Mesendoderm (in vitro differentiated cells): Measurements from ENCODE around the gene PLAAT2.
"Not testable (repeated sequence)": the region's sequence is repeated elsewhere in the genome, so short reads cannot be mapped to it uniquely, and the experiment has no call there.

ENCODE experiments used
- DNase-seq: peaks from one replicate; pipeline ENCODE4 v3.0.0; 2013
- H2AK5ac ChIP-seq: 2 replicates; pipeline ENCODE4 v1.6.1; 2013; ENCODE audit warnings: low read length, inconsistent platforms
- H2BK120ac ChIP-seq: 2 replicates; pipeline ENCODE4 v1.6.1; 2013; ENCODE audit warnings: low read depth, mild to moderate bottlenecking, low read length, moderate library complexity, mixed read lengths
- H2BK15ac ChIP-seq: replicated peaks from 2 replicates; pipeline ENCODE4 v1.6.1; 2013; ENCODE audit warnings: low read depth, mild to moderate bottlenecking, moderate library complexity
- H2BK5ac ChIP-seq: 2 replicates; pipeline ENCODE4 v1.6.1; 2013; ENCODE audit warnings: low read length, inconsistent platforms
- H3K18ac ChIP-seq: 2 replicates; pipeline ENCODE4 v1.6.1; 2013; ENCODE audit warnings: mild to moderate bottlenecking, low read length, mixed read lengths
- H3K23ac ChIP-seq: one replicate; pipeline ENCODE4 v1.6.1; 2013; ENCODE audit warnings: low read length
- H3K27ac ChIP-seq: 2 replicates; pipeline ENCODE4 v1.5.1; 2013; ENCODE audit warnings: low read depth, mild to moderate bottlenecking, inconsistent platforms, low read length, moderate library complexity
- H3K27me3 ChIP-seq: 2 replicates; pipeline ENCODE4 v1.6.1; 2013; ENCODE audit warnings: low read length, control low read depth, mild to moderate bottlenecking, inconsistent platforms; ENCODE audit not compliant: insufficient read depth, poor library complexity
- H3K36me3 ChIP-seq: 2 replicates; pipeline ENCODE4 v1.6.1; 2013; ENCODE audit warnings: low read length, inconsistent platforms; ENCODE audit not compliant: control insufficient read depth, insufficient read depth
- H3K4ac ChIP-seq: one replicate; pipeline ENCODE4 v1.6.1; 2013; ENCODE audit warnings: low read depth, mild to moderate bottlenecking, low read length, moderate library complexity
- H3K4me1 ChIP-seq: 2 replicates; pipeline ENCODE4 v1.6.1; 2013; ENCODE audit warnings: low read depth, low read length, inconsistent platforms; ENCODE audit not compliant: control insufficient read depth
- H3K4me2 ChIP-seq: 2 replicates; pipeline ENCODE4 v1.6.1; 2013; ENCODE audit warnings: low read length
- H3K4me3 ChIP-seq: 2 replicates; pipeline ENCODE4 v1.5.1; 2013; ENCODE audit warnings: mild to moderate bottlenecking, low read length
- H3K56ac ChIP-seq: one replicate; pipeline ENCODE4 v1.6.1; 2013; ENCODE audit warnings: low read length
- H3K79me1 ChIP-seq: 2 replicates; pipeline ENCODE4 v1.6.1; 2013; ENCODE audit warnings: low read length, inconsistent platforms
- H3K79me2 ChIP-seq: 2 replicates; pipeline ENCODE4 v1.6.1; 2013; ENCODE audit warnings: mild to moderate bottlenecking, low read length; ENCODE audit not compliant: control insufficient read depth, insufficient read depth
- H3K9ac ChIP-seq: 2 replicates; pipeline ENCODE4 v1.6.1; 2013; ENCODE audit warnings: low read length, inconsistent platforms
- H4K5ac ChIP-seq: one replicate; pipeline ENCODE4 v1.6.1; 2013; ENCODE audit warnings: low read length
- H4K8ac ChIP-seq: one replicate; pipeline ENCODE4 v1.6.1; 2013; ENCODE audit warnings: low read depth, mild to moderate bottlenecking, control low read depth, low read length, moderate library complexity
- WGBS: extraction: QIAGEN DNeasy Blood & Tissue Kit; methylation state at CpG from one replicate; pipeline ENCODE4 v1.1.7; 2013; ENCODE audit warnings: low lambda C conversion rate, missing lambda C conversion rate; ENCODE audit not compliant: insufficient coverage; ENCODE audit errors: extremely low coverage; 5-methylcytosine and 5-hydroxymethylcytosine counted together

PLAAT2 gene

DNA sequence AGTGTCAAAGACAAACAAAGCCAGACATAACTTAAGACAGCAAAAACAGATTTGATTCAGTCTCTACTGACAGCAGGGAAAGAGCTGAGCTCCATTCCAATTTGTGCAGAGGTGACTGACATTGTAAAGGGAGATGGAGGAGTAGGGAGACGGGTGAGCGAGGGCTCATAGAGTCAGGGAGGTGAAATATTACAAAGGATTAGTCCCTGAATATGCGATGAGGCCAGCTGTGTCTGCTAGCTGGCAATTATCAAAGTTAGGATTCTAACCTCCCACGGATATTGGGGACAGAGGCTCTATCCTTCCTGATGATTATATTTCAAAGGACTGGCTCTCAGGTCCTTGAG, 8.3 kb downstream of the PLAAT2 start:
- no peak overlapping the region for H2BK120ac ChIP-seq
- H2AK5ac ChIP-seq, result no peak overlapping the region
- no peak for DNase-seq
- H3K18ac ChIP-seq, result no peak overlapping the region
- H3K56ac ChIP-seq, result no peak overlapping the region
- WGBS, result no CpG with 5 or more reads among the region's 4 CpGs
- no peak overlapping the region for H4K8ac ChIP-seq
- no peak overlapping the region for H3K9ac ChIP-seq
- H2BK15ac ChIP-seq, result no peak overlapping the region
- H3K4me3 ChIP-seq, result no peak overlapping the region
- H3K27ac ChIP-seq, result no peak overlapping the region
- H3K27me3 ChIP-seq, result no peaks in the 10 kb centered on the region
- H2BK5ac ChIP-seq, result no peak overlapping the region
- H4K5ac ChIP-seq, result no peak overlapping the region
- no peaks in the 10 kb centered on the region for H3K79me1 ChIP-seq
- no peak overlapping the region for H3K4me2 ChIP-seq
- H3K36me3 ChIP-seq, result no peaks in the 10 kb centered on the region
- H3K79me2 ChIP-seq, result no peaks in the 10 kb centered on the region
- no peak overlapping the region for H3K4ac ChIP-seq
- H3K23ac ChIP-seq, result no peak overlapping the region
- no peaks in the 10 kb centered on the region for H3K4me1 ChIP-seq

DNA sequence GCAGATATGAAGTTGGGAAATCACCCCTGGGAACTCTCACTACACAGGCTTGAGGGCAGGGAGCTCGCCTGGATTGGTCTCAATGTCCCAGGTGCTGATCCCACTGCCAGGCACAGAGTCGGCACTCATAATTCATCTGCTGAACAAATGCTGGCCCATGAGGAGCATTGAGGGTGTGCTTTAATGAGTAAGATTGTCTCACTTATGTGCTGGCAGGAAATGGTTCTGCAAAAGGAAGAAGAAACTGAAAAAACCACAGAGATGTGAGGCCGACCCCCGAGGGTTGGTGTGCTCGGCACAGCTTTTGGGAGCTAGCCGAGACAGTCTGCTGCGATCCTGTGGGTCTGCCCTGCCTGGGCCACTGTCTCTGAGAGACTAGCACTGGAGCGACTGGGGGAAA, 9.4 kb downstream of the PLAAT2 start:
- H3K79me1 ChIP-seq, result no peaks in the 10 kb centered on the region
- no peak overlapping the region for H3K23ac ChIP-seq
- H3K79me2 ChIP-seq, result no peaks in the 10 kb centered on the region
- H3K4me1 ChIP-seq, result no peaks in the 10 kb centered on the region
- H2BK120ac ChIP-seq, result no peak overlapping the region
- no peaks in the 10 kb centered on the region for H3K36me3 ChIP-seq
- H4K5ac ChIP-seq, result no peak overlapping the region
- no peak overlapping the region for H3K4me3 ChIP-seq
- H3K18ac ChIP-seq, result no peak overlapping the region
- H2BK5ac ChIP-seq, result no peak overlapping the region
- no peak overlapping the region for H2BK15ac ChIP-seq
- H3K27me3 ChIP-seq, result no peaks in the 10 kb centered on the region
- H2AK5ac ChIP-seq, result no peak overlapping the region
- H3K4me2 ChIP-seq, result no peak overlapping the region
- no peak overlapping the region for H3K27ac ChIP-seq
- H4K8ac ChIP-seq, result no peak overlapping the region
- WGBS, result no CpG with 5 or more reads among the region's 8 CpGs
- no peak overlapping the region for H3K56ac ChIP-seq
- H3K9ac ChIP-seq, result no peak overlapping the region
- no peak for DNase-seq
- no peak overlapping the region for H3K4ac ChIP-seq

DNA sequence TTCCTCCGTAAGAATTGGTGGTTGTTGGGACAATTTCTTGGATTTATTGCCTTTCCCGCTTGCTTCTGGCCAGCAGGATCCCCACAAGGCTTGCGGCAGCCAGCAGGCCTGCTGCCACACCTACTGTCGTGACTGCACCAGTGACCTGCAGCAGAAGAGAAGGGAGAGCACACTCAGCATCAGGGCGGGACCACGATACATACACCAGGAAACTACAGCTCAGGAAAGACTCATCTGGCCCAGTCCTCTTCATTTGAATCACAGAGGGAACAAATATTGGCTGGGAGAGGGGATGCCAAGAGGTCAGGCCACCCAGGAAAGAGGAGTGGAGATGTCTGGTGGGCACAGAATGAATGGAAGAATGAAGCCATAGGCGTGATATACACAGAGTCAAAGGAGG, 10.3 kb downstream of the PLAAT2 start:
- Histone ChIP-seq H3K56ac (no peak overlapping the region), H2AK5ac (no peak overlapping the region)
- no CpG with 5 or more reads among the region's 7 CpGs for WGBS

DNA sequence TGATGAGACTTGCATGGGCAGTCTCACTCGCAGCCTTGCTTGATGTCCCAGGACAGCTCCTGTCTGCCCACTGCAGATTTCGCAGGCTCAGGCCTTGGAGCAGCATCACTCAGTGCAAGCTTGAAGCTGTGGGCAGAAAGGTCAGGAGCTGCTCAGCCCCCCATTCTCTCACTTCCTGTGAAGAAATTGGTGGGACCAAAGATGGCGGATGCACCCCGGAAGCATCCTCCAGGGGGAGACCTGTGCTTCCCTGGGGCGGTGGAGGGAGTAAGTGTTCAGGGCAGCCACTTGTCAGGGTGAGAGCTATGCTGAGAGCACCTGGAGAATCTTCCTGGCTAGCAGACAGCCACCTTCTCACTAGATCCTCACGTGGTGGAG, 11.3 kb downstream of the PLAAT2 start:
- Histone ChIP-seq H3K79me2 (no peaks in the 10 kb centered on the region), H3K4ac (no peak overlapping the region), H3K27me3 (no peaks in the 10 kb centered on the region), H3K4me3 (no peak overlapping the region), H3K9ac (no peak overlapping the region), H3K4me2 (no peak overlapping the region), H3K79me1 (no peaks in the 10 kb centered on the region), H3K18ac (no peak overlapping the region), H2BK120ac (no peak overlapping the region), H3K56ac (no peak overlapping the region), H4K8ac (no peak overlapping the region), H3K4me1 (no peaks in the 10 kb centered on the region), H2BK5ac (no peak overlapping the region), H3K27ac (no peak overlapping the region), H3K23ac (no peak overlapping the region), H2BK15ac (no peak overlapping the region), H3K36me3 (no peaks in the 10 kb centered on the region), H4K5ac (no peak overlapping the region), H2AK5ac (no peak overlapping the region)
- no peak for DNase-seq
- no CpG with 5 or more reads among the region's 6 CpGs for WGBS

More for the DNA sequence above, 10.3 kb downstream of the PLAAT2 start:
- Histone ChIP-seq H4K5ac (no peak overlapping the region), H3K27me3 (no peaks in the 10 kb centered on the region), H2BK120ac (no peak overlapping the region), H4K8ac (no peak overlapping the region), H3K18ac (no peak overlapping the region), H3K36me3 (no peaks in the 10 kb centered on the region), H2BK15ac (no peak overlapping the region), H3K23ac (no peak overlapping the region), H3K27ac (no peak overlapping the region), H3K79me1 (no peaks in the 10 kb centered on the region), H3K4me2 (no peak overlapping the region), H3K9ac (no peak overlapping the region), H3K4me1 (no peaks in the 10 kb centered on the region), H2BK5ac (no peak overlapping the region), H3K79me2 (no peaks in the 10 kb centered on the region), H3K4ac (no peak overlapping the region), H3K4me3 (no peak overlapping the region)
- no peak for DNase-seq

DNA sequence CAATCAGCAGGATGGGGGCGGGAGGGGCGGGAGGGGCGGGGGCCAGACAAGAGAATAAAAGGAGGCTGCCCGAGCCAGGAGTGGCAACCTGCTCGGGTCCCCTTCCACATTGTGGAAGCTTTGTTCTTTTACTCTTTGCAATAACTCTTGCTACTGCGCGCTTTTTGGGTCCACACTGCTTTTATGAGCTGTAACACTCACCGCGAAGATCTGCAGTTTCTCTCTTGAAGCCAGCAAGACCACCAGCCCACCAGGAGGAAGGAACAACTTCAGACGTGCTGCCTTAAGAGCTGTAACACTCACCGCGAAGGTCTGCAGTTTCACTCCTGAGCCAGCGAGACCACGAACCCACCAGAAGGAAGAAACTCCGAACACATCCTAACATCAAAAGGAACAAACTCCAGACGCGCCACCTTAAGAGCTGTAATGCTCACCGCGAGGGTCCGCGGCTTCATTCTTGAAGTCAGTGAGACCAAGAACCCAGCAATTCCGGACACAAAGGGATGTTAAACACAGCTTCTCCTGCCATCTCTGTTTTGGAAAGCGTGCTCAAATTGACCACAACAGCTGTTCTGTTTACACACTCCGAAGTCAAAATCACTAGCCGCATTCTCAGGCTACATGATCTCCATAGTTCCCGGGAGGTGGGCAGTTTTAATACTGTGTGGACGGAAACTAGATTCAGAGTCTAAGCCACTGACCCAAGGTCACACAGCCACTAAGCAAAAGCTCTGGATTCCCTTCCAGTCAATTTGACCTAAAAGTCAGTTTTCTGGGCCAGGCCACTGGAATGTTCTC, 11.9 kb downstream of the PLAAT2 start:
- Histone ChIP-seq H3K4ac (no peak overlapping the region), H2BK15ac (no peak overlapping the region), H2BK5ac (no peak overlapping the region), H3K4me3 (no peak overlapping the region), H3K79me2 (no peaks in the 10 kb centered on the region), H3K4me2 (no peak overlapping the region), H2AK5ac (no peak overlapping the region), H3K27ac (no peak overlapping the region), H3K36me3 (no peaks in the 10 kb centered on the region), H4K8ac (no peak overlapping the region), H3K79me1 (no peaks in the 10 kb centered on the region), H2BK120ac (no peak overlapping the region), H3K9ac (no peak overlapping the region), H4K5ac (no peak overlapping the region), H3K4me1 (no peaks in the 10 kb centered on the region), H3K18ac (no peak overlapping the region), H3K23ac (no peak overlapping the region), H3K27me3 (no peaks in the 10 kb centered on the region), H3K56ac (no peak overlapping the region)
- no CpG with 5 or more reads among the region's 27 CpGs for WGBS
- no peak for DNase-seq

DNA sequence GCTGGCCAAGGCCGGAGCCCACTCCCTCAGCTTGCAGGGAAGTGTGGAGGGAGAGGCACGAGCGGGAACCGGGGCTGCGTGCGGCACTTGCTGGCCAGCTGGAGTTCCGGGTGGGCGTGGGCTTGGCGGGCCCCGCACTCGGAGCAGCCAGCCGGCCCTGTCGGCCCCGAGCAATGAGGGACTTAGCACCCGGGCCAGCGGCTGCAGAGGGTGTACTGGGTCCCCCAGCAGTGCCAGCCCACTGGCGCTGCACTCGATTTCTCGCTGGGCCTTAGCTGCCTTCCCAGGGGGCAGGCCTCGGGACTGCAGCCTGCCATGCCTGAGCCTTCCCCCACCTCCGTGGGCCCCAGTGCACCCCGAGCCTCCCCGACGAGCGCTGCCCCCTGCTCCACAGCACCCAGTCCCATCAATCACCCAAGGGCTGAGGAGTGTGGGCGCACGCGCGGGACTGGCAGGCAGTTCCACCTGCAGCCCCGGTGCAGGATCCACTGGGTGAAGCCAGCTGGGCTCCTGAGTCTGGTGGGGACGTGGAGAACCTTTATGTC, 13.0 kb downstream of the PLAAT2 start:
- H3K27me3 ChIP-seq, H3K79me1 ChIP-seq, H3K36me3 ChIP-seq, H3K4ac ChIP-seq, H3K9ac ChIP-seq, H3K79me2 ChIP-seq, H3K56ac ChIP-seq, H3K18ac ChIP-seq, H3K4me3 ChIP-seq, H2AK5ac ChIP-seq, H4K8ac ChIP-seq, H2BK120ac ChIP-seq, H3K4me1 ChIP-seq, H2BK15ac ChIP-seq, H3K4me2 ChIP-seq, H2BK5ac ChIP-seq, H3K23ac ChIP-seq, DNase-seq, H4K5ac ChIP-seq, H3K27ac ChIP-seq: not testable (repeated sequence)
- WGBS, result no CpG with 5 or more reads among the region's 31 CpGs
